Astrocyte of the spinal cord (primary cell): Measurements from ENCODE around the gene ZNF236.
A peak's percentile ranks its signal among the peaks of the same experiment; 100 is the strongest.

ENCODE experiments used
- DNase-seq: peaks from one replicate; pipeline ENCODE4 v3.0.0; 2011; ENCODE audit warnings: low read depth, low spot score
- H3K4me3 ChIP-seq: 2 replicates; pipeline ENCODE4 v1.5.1; 2011; ENCODE audit warnings: low read depth, mild to moderate bottlenecking, low read length, moderate library complexity
- in situ Hi-C: cut with HindIII; loops from 2 replicates; pipeline ENCODE4 v1.10.0; 2017; ENCODE audit warnings: low sequenced_read_pairs
- TF ChIP-seq, protein P1 (sequence below): IDR thresholded peaks from 2 replicates; pipeline ENCODE4 v1.5.1; 2012; ENCODE audit warnings: low read depth, mild to moderate bottlenecking, low read length, inconsistent platforms

ZNF236 gene

DNA sequence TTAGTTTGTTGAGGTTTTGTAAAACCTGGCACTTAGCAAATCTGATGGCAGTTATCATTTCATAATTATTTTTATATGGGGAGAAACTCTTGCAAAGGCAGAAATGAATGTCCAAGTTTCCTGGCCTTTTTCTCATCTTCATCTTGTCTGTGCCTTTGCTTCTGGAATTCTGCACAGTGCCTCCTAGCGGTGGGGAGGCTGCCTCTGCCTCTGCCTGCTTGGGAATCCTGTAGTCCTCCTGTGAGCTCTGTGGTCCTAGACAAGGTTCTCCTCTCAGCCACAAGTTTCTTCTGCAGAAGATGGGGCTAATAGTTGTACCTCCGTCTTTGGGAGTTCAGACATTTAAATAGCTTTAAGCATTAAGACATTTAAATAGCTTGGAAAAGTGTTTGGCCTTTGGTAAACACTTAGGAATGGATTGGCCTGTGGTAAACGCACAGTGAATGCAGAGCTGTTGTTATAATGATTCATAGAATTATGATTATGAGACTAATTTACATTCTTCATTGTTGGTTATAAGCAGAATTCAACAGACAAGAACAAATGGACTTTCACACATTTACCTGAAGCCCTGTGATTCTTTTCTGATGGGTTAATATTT, 101.2 kb downstream of the ZNF236 start:
- H3K4me3 ChIP-seq, result no peak overlapping the region
- TF ChIP-seq, protein P1, sequence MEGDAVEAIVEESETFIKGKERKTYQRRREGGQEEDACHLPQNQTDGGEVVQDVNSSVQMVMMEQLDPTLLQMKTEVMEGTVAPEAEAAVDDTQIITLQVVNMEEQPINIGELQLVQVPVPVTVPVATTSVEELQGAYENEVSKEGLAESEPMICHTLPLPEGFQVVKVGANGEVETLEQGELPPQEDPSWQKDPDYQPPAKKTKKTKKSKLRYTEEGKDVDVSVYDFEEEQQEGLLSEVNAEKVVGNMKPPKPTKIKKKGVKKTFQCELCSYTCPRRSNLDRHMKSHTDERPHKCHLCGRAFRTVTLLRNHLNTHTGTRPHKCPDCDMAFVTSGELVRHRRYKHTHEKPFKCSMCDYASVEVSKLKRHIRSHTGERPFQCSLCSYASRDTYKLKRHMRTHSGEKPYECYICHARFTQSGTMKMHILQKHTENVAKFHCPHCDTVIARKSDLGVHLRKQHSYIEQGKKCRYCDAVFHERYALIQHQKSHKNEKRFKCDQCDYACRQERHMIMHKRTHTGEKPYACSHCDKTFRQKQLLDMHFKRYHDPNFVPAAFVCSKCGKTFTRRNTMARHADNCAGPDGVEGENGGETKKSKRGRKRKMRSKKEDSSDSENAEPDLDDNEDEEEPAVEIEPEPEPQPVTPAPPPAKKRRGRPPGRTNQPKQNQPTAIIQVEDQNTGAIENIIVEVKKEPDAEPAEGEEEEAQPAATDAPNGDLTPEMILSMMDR, result peak; percentile 69
- DNase-seq, result peak; percentile 22
- in situ Hi-C loops, result no loop called here

DNA sequence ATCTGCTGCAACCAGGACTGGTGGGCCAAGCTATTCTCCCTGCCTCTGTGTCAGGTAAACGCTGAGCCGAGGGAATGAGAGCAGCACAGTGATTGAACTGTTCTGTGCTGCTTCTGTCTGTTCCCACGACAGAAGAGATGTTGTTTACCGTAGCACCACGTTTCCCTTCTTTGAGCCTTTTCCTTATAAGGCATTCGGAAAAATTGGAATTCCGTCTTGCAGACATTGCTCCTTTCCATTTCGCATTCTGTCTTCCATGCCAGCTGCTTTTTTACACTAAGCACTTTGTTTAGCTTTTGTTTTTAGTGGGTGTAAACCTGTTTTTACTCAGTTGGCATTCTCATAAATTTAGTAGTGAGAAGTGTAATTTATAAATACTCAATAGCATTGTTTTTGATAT, 103.1 kb downstream of the ZNF236 start:
- no peak for DNase-seq
- H3K4me3 ChIP-seq, result no peak overlapping the region
- TF ChIP-seq, protein P1, result no peak
- in situ Hi-C loops, result no loop called here

DNA sequence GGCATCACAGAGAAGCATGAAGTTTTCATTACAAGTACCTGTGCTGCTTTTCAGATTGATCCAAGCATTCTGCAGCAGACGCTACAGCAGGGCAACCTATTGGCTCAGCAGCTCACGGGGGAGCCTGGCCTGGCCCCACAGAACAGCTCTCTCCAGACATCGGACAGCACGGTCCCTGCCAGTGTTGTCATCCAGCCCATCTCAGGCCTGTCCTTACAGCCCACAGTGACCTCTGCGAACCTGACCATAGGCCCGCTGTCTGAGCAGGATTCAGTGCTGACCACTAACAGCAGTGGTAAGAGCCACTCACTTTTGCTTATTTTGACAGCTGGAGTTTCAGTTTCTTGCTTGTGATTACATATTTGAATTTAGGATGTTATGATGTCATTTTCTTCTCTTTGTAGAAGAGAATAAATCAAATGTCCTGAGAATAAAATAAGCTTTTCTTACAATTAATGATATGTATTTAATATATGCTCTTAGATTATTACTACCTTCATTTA, 104.9 kb downstream of the ZNF236 start:
- H3K4me3 ChIP-seq, result no peak overlapping the region
- TF ChIP-seq, protein P1, result no peak
- DNase-seq, result peak; percentile 10
- in situ Hi-C loops, result no loop called here

DNA sequence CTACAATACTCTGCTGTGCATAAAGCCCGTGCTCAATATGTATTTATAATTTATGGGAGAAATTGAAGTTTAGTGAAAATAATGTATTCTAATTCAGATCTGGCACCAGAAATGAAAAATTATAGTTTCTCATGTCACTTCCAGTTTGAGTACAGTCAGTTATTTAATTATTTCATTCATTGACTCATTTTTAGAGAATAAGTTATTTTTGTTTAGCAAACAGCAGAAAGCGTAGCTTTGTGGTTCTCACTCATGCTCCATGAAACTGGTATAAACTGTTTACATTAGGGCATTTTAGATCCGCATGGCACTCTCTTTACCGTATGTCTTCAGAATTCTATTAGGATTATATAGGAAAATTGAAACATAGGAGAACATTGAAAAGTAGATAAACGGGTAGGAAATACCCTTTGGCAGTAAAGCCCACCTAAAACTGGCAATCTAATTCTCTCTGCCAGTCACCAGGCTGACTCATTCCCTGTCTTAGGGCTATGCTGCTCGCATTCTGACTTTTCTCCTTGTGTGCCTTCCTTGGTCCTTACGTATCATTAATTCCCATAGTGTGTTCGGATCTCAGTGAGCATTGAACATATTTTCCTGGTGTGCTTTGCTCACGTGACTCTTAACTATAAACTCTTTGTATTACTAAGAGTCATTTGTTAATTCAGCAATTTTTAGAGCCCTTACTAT, 106.0 kb downstream of the ZNF236 start:
- TF ChIP-seq, protein P1, result no peak
- no peak for DNase-seq
- in situ Hi-C loops, result no loop called here
- no peak overlapping the region for H3K4me3 ChIP-seq

GRCh38 chr18:76931171-76931570, 108.8 kb downstream of the ZNF236 start:
- in situ Hi-C loops, result no loop called here
- H3K4me3 ChIP-seq, result no peak overlapping the region
- TF ChIP-seq, protein P1, result no peak
- no peak for DNase-seq

GRCh38 chr18:76932026-76932819, 109.9 kb downstream of the ZNF236 start:
- H3K4me3 ChIP-seq, result no peak overlapping the region
- in situ Hi-C loops, result no loop called here
- TF ChIP-seq, protein P1, result no peak
- DNase-seq, result no peak
